AG04449 (cell line): ENCODE results near the gene CCDC194.

ENCODE experiments used
- CTCF ChIA-PET: fragments of 350-600 bp; formaldehyde crosslinking; extraction: SDS; loops from one replicate; lab custom pipeline; 2021; ENCODE audit warnings: antibody characterized with exemption; lab: Yijun Ruan, JAX
- POLR2A ChIA-PET: fragments of 400-600, 350-600 bp; formaldehyde crosslinking; extraction: SDS; loops from one replicate; lab custom pipeline; 2020; ENCODE audit warnings: antibody characterized with exemption, inconsistent platforms; lab: Yijun Ruan, JAX
- DNase-seq: peaks from one replicate; pipeline ENCODE4 v3.0.0-alpha.2; 2010; ENCODE audit warnings: low read depth, low spot score
- H3K4me3 ChIP-seq: 2 replicates; pipeline ENCODE4 v1.5.1; 2011; ENCODE audit warnings: low read depth, mild to moderate bottlenecking, control low read depth, low read length
- TF ChIP-seq, protein P1 (sequence below): IDR thresholded peaks from one replicate; pipeline ENCODE4 v1.5.1; 2011; ENCODE audit warnings: mild to moderate bottlenecking, moderate library complexity, low read length, control low read depth, inconsistent platforms; ENCODE audit not compliant: insufficient read depth; ENCODE audit errors: missing control alignments

CCDC194 gene

DNA sequence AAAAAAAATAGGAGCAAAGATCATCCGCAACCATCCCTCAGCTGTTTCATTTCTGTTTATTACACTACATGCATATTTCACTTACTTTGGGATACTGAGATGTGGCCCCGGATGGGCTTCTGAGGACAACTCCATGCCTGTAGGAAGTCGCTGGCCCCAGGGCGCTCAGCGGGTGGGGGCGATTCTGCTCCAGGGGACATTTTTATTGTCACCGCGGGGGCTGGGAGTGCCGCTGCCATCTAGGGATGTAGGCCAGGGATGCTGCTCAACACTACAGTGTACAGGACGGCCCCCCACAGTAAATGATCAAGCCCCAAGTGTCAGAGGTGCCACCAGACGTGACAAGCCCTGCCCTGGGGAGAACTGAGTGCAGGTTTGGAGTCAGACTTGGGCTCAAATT, 17.8 kb upstream of the CCDC194 start:
- no peak overlapping the region for H3K4me3 ChIP-seq
- ChIA-PET POLR2A (no interaction called here), CTCF (interaction anchor here (1.0 to 2.6 kb wide), 6 partner anchors 8 to 84 kb away, joined by 3 to 17 read pairs (median 5); partner anchors contain the start of gene MVB12A)
- TF ChIP-seq, protein P1, sequence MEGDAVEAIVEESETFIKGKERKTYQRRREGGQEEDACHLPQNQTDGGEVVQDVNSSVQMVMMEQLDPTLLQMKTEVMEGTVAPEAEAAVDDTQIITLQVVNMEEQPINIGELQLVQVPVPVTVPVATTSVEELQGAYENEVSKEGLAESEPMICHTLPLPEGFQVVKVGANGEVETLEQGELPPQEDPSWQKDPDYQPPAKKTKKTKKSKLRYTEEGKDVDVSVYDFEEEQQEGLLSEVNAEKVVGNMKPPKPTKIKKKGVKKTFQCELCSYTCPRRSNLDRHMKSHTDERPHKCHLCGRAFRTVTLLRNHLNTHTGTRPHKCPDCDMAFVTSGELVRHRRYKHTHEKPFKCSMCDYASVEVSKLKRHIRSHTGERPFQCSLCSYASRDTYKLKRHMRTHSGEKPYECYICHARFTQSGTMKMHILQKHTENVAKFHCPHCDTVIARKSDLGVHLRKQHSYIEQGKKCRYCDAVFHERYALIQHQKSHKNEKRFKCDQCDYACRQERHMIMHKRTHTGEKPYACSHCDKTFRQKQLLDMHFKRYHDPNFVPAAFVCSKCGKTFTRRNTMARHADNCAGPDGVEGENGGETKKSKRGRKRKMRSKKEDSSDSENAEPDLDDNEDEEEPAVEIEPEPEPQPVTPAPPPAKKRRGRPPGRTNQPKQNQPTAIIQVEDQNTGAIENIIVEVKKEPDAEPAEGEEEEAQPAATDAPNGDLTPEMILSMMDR = no peak
- no peak for DNase-seq

DNA sequence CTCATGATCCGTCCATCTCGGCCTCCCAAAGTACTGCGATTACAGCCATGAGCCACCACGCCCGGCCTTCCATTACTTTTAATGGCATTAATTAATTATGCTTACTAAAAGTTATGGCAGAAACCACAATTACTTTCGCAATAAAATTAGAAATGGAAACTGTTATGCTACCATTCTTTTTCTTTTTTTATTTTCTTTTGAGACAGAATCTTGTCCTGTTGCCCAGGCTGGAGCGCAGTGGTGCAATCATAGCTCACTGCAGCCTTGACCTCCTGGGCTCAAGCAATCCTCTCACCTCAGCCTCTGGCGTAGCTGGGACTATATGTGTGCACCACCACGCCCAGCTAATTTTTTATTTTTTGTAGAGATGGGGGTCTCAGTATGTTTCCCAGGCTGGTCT, 16.0 kb upstream of the CCDC194 start:
- ChIA-PET POLR2A (no interaction called here), CTCF (interaction anchor here (1.9 kb wide), 1 partner anchor 15 kb away, joined by 7 read pairs; the partner anchor contains the start of gene CCDC194)
- no peak overlapping the region for H3K4me3 ChIP-seq
- TF ChIP-seq, protein P1 = no peak
- no peak for DNase-seq

DNA sequence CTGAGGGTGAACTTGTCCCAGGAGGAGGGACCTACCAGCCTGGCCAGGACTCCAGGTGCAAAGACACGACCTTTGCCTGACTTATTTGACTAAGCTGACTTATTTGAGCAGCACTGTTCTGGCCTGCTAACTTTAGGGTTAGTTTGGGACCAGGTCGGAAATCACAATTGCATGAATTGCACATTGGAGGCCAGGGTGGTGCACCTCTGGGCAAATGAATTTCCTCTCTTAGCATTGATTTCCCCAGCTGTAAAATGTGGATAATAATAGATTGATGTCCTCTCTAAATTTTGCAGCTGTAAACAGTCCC, 12.8 kb upstream of the CCDC194 start:
- no peak for DNase-seq
- TF ChIP-seq, protein P1 = no peak
- CTCF ChIA-PET = no interaction called here
- POLR2A ChIA-PET = interaction anchor here (2.2 kb wide), 1 partner anchor 13 kb away, joined by 5 read pairs; the partner anchor contains the start of gene MVB12A
- H3K4me3 ChIP-seq = no peak overlapping the region

GRCh38 chr19:17406046-17406886, 12.3 kb upstream of the CCDC194 start:
- POLR2A ChIA-PET = interaction anchor here (2.2 kb wide), 1 partner anchor 13 kb away, joined by 5 read pairs; the partner anchor contains the start of gene MVB12A
- H3K4me3 ChIP-seq = no peak overlapping the region
- CTCF ChIA-PET = interaction anchor here (1.2 kb wide), 1 partner anchor 13 kb away, joined by 6 read pairs; the partner anchor contains the start of gene CCDC194
- DNase-seq = no peak
- TF ChIP-seq, protein P1 = no peak

DNA sequence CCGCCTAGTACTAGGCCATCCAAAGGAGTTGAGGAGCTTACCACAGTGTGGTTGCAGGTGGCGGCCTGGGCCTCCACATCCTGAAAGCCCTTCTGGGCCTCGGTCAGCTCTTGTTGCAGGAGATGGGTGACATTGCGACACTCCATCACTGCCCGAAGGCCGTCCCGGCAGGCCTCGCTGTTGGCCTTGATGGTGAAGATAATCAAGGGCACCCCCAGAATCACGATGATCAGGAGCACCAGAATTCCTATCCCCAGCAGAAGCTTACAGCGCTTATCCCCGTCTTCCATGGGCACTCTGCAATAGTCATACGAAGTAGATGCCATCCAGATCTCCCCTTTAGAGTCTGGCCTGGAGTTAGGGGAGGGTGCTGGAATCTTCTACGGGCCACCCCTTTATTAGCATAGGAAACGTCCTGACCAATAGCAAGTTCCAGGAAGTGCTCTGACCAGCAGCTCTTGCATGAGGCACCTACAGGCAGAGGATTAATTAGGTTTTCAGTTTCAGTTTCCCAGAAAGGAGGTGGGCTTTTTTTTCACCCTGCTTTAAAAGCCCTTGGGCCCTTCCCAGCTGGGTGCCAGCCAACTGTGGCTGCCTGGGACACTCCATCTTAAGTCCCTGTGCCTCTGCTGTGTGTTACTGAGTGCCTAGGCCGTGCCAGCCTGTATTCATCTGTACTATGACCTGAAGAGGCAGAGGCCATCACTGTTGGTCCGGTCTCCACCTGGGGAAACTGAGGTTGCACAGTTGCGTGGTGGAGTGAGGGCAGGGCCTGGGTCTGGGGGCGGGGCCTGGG, 11.5 kb upstream of the CCDC194 start, which contains the start of gene BST2:
Gene BST2, minus strand, starts transcription at position 381 of the 796 bp plus-strand sequence. Its CDS starts 55 bp downstream, at position 326.
- no peak for DNase-seq
- ChIA-PET POLR2A (interaction anchor here (2.2 kb wide), 1 partner anchor 14 kb away, joined by 5 read pairs; the partner anchor contains the start of gene MVB12A), CTCF (interaction anchor here (0.6 to 2.1 kb wide), 5 partner anchors 9 to 19 kb away, joined by 3 to 6 read pairs (median 4); partner anchors contain the start of gene CCDC194)
- TF ChIP-seq, protein P1 = no peak
- no peak within 1 kb of the TSS for H3K4me3 ChIP-seq
